Neural cell (in vitro differentiated cells): ENCODE data around the gene ANK2.

ENCODE experiments used
- EZH2 ChIP-seq: fragments of 200-600, 300-800 bp; shearing (Covaris generic), sonication (generic); IDR thresholded peaks from 2 replicates; pipeline ENCODE4 v1.6.1; 2014; ENCODE audit warnings: antibody characterized with exemption, low read length, borderline replicate concordance, mild to moderate bottlenecking; ENCODE audit not compliant: insufficient read depth, poor library complexity, severe bottlenecking
- MXI1 ChIP-seq: fragments of 450-650 bp; conservative IDR thresholded peaks from 2 replicates; pipeline ENCODE4 v1.6.1; 2014; ENCODE audit warnings: antibody characterized with exemption, mild to moderate bottlenecking; ENCODE audit not compliant: poor library complexity, severe bottlenecking
- POLR2AphosphoS5 ChIP-seq: IDR thresholded peaks from 2 replicates; pipeline ENCODE4 v1.6.1; 2012
- RAD21 ChIP-seq: fragments of 450-650 bp; conservative IDR thresholded peaks from 2 replicates; pipeline ENCODE4 v1.6.1; 2014; ENCODE audit warnings: antibody characterized with exemption, mild to moderate bottlenecking, moderate library complexity
- TF ChIP-seq, protein P1 (sequence below): fragments of 450-650 bp; IDR thresholded peaks from 2 replicates; pipeline ENCODE4 v1.5.1; 2014; ENCODE audit warnings: antibody characterized with exemption, mild to moderate bottlenecking, moderate library complexity; ENCODE audit not compliant: poor library complexity, severe bottlenecking
- TF ChIP-seq, protein P2 (sequence below): IDR thresholded peaks from 2 replicates; pipeline ENCODE4 v1.6.1; 2012; ENCODE audit warnings: borderline replicate concordance

DNA sequence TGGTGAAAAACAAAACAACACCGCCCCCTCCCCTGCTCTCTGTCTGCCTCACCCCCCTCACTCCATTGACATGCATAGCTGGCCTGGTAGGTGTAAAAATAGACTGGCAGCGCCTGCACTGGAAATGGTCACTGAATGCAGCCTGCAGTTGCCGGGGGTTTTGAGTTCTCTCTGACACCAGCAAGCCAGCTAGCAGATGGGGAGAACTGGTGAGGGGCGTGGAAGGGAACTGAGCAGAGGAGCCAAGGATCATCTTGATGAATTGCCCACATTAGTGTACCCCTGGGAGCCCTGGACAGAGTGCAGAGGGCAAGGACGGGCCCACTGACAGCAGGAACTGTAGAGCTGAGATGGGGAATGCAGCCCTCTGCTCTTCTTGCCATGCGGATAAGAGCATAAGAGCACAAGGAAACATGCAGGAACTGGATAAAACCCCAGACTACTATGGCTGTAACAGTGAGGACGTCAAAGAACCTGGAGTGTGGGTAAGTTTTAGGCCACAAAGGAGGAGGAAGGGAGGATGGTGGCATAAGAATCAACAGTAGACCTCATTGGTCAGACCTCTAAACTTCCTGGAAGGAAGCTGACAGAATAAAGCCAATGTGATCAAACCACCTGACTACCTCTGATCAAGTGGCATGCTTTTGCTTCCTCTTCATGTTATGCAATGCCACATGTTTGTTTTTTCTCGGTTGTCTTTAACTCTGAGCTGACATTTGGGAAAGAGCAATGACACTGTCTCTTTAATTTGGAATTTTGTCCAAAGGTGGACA lies 96.3 kb downstream of the ANK2 start:
- no peak for TF ChIP-seq EZH2
- TF ChIP-seq RAD21, result no peak
- TF ChIP-seq, protein P1, sequence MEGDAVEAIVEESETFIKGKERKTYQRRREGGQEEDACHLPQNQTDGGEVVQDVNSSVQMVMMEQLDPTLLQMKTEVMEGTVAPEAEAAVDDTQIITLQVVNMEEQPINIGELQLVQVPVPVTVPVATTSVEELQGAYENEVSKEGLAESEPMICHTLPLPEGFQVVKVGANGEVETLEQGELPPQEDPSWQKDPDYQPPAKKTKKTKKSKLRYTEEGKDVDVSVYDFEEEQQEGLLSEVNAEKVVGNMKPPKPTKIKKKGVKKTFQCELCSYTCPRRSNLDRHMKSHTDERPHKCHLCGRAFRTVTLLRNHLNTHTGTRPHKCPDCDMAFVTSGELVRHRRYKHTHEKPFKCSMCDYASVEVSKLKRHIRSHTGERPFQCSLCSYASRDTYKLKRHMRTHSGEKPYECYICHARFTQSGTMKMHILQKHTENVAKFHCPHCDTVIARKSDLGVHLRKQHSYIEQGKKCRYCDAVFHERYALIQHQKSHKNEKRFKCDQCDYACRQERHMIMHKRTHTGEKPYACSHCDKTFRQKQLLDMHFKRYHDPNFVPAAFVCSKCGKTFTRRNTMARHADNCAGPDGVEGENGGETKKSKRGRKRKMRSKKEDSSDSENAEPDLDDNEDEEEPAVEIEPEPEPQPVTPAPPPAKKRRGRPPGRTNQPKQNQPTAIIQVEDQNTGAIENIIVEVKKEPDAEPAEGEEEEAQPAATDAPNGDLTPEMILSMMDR, result no peak
- no peak for TF ChIP-seq POLR2AphosphoS5
- TF ChIP-seq MXI1, result no peak
- TF ChIP-seq, protein P2, sequence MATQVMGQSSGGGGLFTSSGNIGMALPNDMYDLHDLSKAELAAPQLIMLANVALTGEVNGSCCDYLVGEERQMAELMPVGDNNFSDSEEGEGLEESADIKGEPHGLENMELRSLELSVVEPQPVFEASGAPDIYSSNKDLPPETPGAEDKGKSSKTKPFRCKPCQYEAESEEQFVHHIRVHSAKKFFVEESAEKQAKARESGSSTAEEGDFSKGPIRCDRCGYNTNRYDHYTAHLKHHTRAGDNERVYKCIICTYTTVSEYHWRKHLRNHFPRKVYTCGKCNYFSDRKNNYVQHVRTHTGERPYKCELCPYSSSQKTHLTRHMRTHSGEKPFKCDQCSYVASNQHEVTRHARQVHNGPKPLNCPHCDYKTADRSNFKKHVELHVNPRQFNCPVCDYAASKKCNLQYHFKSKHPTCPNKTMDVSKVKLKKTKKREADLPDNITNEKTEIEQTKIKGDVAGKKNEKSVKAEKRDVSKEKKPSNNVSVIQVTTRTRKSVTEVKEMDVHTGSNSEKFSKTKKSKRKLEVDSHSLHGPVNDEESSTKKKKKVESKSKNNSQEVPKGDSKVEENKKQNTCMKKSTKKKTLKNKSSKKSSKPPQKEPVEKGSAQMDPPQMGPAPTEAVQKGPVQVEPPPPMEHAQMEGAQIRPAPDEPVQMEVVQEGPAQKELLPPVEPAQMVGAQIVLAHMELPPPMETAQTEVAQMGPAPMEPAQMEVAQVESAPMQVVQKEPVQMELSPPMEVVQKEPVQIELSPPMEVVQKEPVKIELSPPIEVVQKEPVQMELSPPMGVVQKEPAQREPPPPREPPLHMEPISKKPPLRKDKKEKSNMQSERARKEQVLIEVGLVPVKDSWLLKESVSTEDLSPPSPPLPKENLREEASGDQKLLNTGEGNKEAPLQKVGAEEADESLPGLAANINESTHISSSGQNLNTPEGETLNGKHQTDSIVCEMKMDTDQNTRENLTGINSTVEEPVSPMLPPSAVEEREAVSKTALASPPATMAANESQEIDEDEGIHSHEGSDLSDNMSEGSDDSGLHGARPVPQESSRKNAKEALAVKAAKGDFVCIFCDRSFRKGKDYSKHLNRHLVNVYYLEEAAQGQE, result no peak
